Aorta (tissue), 5 donors: Measurements from ENCODE around the gene IL1RAPL1. TPM values are rescaled to one million over a fixed set of nuclear protein-coding genes. Genes with fewer than 3 reads are reported as not detected.
"Not testable (repeated sequence)": the region's sequence is repeated elsewhere in the genome, so short reads cannot be mapped to it uniquely, and the experiment has no call there.

Experiments used
- ATAC-seq: fragments of 200-7000 bp; cut with Tn5 transposase; one replicate; pipeline ENCODE4 v1.9.1; 2022; ENCODE audit warnings: moderate library complexity; ENCODE audit not compliant: low FRiP score
- DNase-seq, 2 donors: peaks; one replicate each; pipeline ENCODE4 v3.0.0-alpha.2; 2020
- H3K27ac ChIP-seq, 2 donors: one replicate each; pipeline ENCODE4 v1.5.1; 2013; ENCODE audit warnings: low read length in 2 of 2, mild to moderate bottlenecking in 2 of 2, moderate library complexity in 2 of 2, control low read depth in 1 of 2, inconsistent platforms in 1 of 2, low read depth in 1 of 2
- H3K27me3 ChIP-seq, 2 donors: one replicate each; pipeline ENCODE4 v1.6.1; 2013; ENCODE audit warnings: control low read depth in 1 of 2, low read length in 1 of 2, mild to moderate bottlenecking in 1 of 2, moderate library complexity in 1 of 2; ENCODE audit not compliant: insufficient read depth in 2 of 2, control insufficient read depth in 1 of 2
- H3K36me3 ChIP-seq, 2 donors: one replicate each; pipeline ENCODE4 v1.6.1; 2013; ENCODE audit warnings: control low read depth in 1 of 2, low read length in 1 of 2, mild to moderate bottlenecking in 1 of 2; ENCODE audit not compliant: insufficient read depth in 2 of 2, control insufficient read depth in 1 of 2
- H3K4me1 ChIP-seq, 2 donors: one replicate each; pipeline ENCODE4 v1.6.1; 2013; ENCODE audit warnings: low read length in 2 of 2, control low read depth in 1 of 2, mild to moderate bottlenecking in 1 of 2, moderate library complexity in 1 of 2; ENCODE audit not compliant: insufficient read depth in 2 of 2, control insufficient read depth in 1 of 2
- H3K4me3 ChIP-seq, 2 donors: one replicate each; pipeline ENCODE4 v1.5.1; 2013; ENCODE audit warnings: low read length in 2 of 2, control low read depth in 1 of 2, mild to moderate bottlenecking in 1 of 2
- H3K9me3 ChIP-seq: one replicate; pipeline ENCODE4 v1.6.1; 2013; ENCODE audit warnings: mild to moderate bottlenecking, low read length; ENCODE audit not compliant: control insufficient read depth
- WGBS, 2 donors: extraction: QIAGEN DNeasy Blood & Tissue Kit; methylation state at CpG; one replicate each; pipeline ENCODE4 v1.1.7; 2013; 5-methylcytosine and 5-hydroxymethylcytosine counted together
- intact Hi-C, 2 donors: fragments of 100-400 bp; cut with DNase I; formaldehyde crosslinking; loops; one replicate each; pipeline versions ENCODE4 v1.14.2 to v1.15.0; 2022
- polyA plus RNA-seq, 2 donors: library from polyadenylated mRNA; stranded (reverse); fragments of 200-250 nt; gene quantifications; one replicate each; pipeline ENCODE4 v1.2.3, GENCODE V29; 2013
- total RNA-seq, 2 donors: library from RNA; stranded (reverse); fragmentation: NEBNext Ultra II Directional; extraction: Animal tissue kit (Norgen Biotek cat#: 25700); gene quantifications; one replicate each; pipeline ENCODE4 v1.2.1, GENCODE V29; 2021
- donor health status: healthy with polysubstance abuse.
- donor health status: Bipolar disorder and iron deficiency.
- donor health status: DM: no; HTN: no; CAD: no.
- donor health status: DM: no; HTN: no; CAD: no.
- donor health status: DM: yes; HTN: yes; CAD: no.

IL1RAPL1 gene
- total and polyA plus RNA-seq, 4 donors = 0.24 to 0.26 TPM; not detected in 2

DNA sequence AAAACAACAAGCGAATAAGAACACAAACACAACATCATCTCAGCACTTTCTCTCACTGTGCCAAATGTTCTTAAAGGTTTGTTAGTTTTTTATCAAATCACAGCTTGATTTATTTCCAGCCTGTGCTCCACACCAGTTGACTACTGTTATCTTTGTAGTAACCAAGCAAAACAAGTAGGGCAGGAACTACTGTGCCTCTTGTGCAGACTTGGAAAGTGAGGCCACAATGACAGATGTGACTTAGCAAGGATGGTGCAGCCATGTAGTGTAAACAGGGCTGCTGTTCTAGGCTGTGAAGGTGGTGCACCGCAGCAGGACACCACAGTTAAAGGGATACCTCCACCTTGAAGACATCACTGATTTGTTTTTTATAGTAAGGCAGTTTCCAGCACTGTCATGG, 170.0 kb downstream of the IL1RAPL1 start:
- Histone ChIP-seq H3K27ac (no peak overlapping the region), H3K4me3 (no peak overlapping the region), H3K4me1 (no peaks in the 10 kb centered on the region), H3K27me3 (no peaks in the 10 kb centered on the region), H3K36me3 (no peaks in the 10 kb centered on the region), H3K9me3 (no peaks in the 10 kb centered on the region)
- 69 to 91% methylated on average over 2 of the region's 2 CpGs for WGBS, 2 donors
- ATAC-seq (no peak), DNase-seq (no peak)
- intact Hi-C loops = no loop called here

GRCh38 chrX:28766561-28766960, 179.3 kb downstream of the IL1RAPL1 start:
- 69 to 91% methylated on average over 2 of the region's 2 CpGs for WGBS, 2 donors
- H3K36me3 ChIP-seq, intact Hi-C loops, H3K4me3 ChIP-seq, H3K27me3 ChIP-seq, DNase-seq, ATAC-seq, H3K27ac ChIP-seq, H3K4me1 ChIP-seq, H3K9me3 ChIP-seq: not testable (repeated sequence)

- intact Hi-C loops = no loop called here
- H3K4me1 ChIP-seq = no peaks in the 10 kb centered on the region
- H3K27ac ChIP-seq = no peak overlapping the region
- H3K36me3 ChIP-seq = no peaks in the 10 kb centered on the region
- DNase-seq (no peak), ATAC-seq (no peak)
- no peaks in the 10 kb centered on the region for H3K27me3 ChIP-seq
- H3K9me3 ChIP-seq = no peaks in the 10 kb centered on the region
- WGBS, 2 donors = 83 to 95% methylated on average over 5 of the region's 5 CpGs
- H3K4me3 ChIP-seq = no peak overlapping the region
These were observed 186.6 kb downstream of the IL1RAPL1 start for GRCh38 chrX:28773807-28774206.

DNA sequence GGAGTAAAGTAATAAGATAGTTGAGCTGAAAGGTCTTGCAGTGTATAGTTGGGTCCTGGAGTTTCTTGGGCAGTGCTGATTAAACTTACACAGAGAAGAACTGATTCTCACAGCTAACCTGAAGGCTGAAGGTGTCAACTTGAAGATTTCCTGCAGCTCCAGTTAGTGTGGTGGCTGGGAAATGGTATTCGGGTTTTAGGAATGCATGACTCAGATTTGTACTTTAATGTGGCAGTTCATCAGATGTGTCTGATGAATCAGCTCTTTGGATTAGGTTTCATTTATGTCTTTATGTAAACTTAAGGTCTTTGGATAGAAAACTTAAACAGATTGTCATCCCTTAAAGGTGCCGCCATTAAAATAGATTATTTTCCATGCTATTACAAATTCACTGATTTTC, 200.0 kb downstream of the IL1RAPL1 start:
- WGBS, 2 donors = 59 to 73% methylated on average over 2 of the region's 2 CpGs
- Histone ChIP-seq H3K9me3 (no peaks in the 10 kb centered on the region), H3K27ac (no peak overlapping the region), H3K36me3 (no peaks in the 10 kb centered on the region), H3K4me3 (no peak overlapping the region), H3K27me3 (no peaks in the 10 kb centered on the region), H3K4me1 (no peaks in the 10 kb centered on the region)
- intact Hi-C loops = no loop called here
- DNase-seq (no peak), ATAC-seq (no peak)

- ATAC-seq, DNase-seq, H3K4me3 ChIP-seq, H3K27me3 ChIP-seq, H3K36me3 ChIP-seq, H3K27ac ChIP-seq, H3K4me1 ChIP-seq, intact Hi-C loops, H3K9me3 ChIP-seq: not testable (repeated sequence)
- 88 to 96% methylated on average over 5 of the region's 5 CpGs for WGBS, 2 donors
These were observed 213.4 kb downstream of the IL1RAPL1 start for GRCh38 chrX:28800671-28801070.

GRCh38 chrX:28802625-28803024, 215.4 kb downstream of the IL1RAPL1 start:
- no peak for ATAC-seq
- intact Hi-C loops = no loop called here
- H3K27ac ChIP-seq = no peak overlapping the region
- H3K36me3 ChIP-seq = no peaks in the 10 kb centered on the region
- no peaks in the 10 kb centered on the region for H3K4me1 ChIP-seq
- no peaks in the 10 kb centered on the region for H3K9me3 ChIP-seq
- DNase-seq = no peak
- H3K4me3 ChIP-seq = no peak overlapping the region
- H3K27me3 ChIP-seq = no peaks in the 10 kb centered on the region
- 73 to 93% methylated on average over 1 of the region's 1 CpG for WGBS, 2 donors

GRCh38 chrX:28835991-28836390, 248.7 kb downstream of the IL1RAPL1 start:
- Histone ChIP-seq H3K4me3 (no peak overlapping the region), H3K9me3 (no peaks in the 10 kb centered on the region), H3K27ac (no peak overlapping the region), H3K36me3 (no peaks in the 10 kb centered on the region), H3K4me1 (no peaks in the 10 kb centered on the region), H3K27me3 (no peaks in the 10 kb centered on the region)
- WGBS, 2 donors = 59 to 71% methylated on average over 1 of the region's 1 CpG
- intact Hi-C loops = no loop called here
- no peak for DNase-seq
- ATAC-seq = no peak

DNA sequence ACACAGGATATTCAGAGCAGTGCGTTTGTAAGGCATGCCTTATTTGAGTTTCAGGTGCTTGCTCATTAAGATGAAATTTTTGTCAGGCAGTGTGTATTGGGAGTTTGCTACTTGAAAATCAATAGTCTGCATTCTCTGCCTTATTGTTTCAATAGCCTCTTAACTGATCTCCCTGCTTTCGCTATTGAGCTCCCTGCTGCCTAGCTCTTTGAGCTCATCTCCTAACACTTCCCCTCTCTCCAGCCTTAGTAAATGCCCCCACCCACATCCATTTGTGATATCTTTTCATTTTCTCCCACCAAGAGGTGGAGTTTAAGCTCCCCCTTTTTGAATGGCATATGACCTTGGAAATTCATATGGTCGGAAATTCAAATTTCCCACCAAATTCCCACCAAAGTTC, 256.6 kb downstream of the IL1RAPL1 start:
- Histone ChIP-seq H3K4me3 (no peak overlapping the region), H3K4me1 (no peaks in the 10 kb centered on the region), H3K27ac (no peak overlapping the region), H3K9me3 (no peaks in the 10 kb centered on the region), H3K36me3 (no peaks in the 10 kb centered on the region), H3K27me3 (no peaks in the 10 kb centered on the region)
- intact Hi-C loops = no loop called here
- no peak for DNase-seq
- ATAC-seq = no peak
- WGBS, 2 donors = 59 to 97% methylated on average over 3 of the region's 3 CpGs

DNA sequence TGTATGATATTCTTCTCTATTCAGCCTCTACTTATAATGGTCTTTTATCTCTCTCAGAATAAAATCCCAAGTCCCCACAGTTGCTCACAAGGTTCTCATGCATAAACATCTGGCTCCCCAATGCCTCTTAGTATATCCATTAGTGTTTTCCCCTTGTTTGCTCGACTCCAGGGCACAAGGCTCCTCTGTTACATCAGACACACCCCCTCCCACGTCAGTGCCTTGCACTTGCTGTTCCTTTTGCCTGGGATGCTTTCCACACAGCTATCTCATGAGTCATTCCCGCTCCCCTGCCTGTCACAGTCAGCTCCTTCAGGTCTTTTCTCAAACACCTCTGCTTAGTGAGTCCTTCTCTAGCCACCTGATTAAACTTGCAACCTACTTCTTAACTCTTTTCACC, 260.2 kb downstream of the IL1RAPL1 start:
- DNase-seq = no peak
- H3K9me3 ChIP-seq = no peaks in the 10 kb centered on the region
- H3K27ac ChIP-seq = no peak overlapping the region
- H3K4me3 ChIP-seq = no peak overlapping the region
- H3K27me3 ChIP-seq = no peaks in the 10 kb centered on the region
- intact Hi-C loops = no loop called here
- WGBS, 2 donors = 49 to 77% methylated on average over 3 of the region's 3 CpGs
- H3K4me1 ChIP-seq = no peaks in the 10 kb centered on the region
- H3K36me3 ChIP-seq = no peaks in the 10 kb centered on the region
- no peak for ATAC-seq
